GM18873 (cell line): ENCODE results near the gene TMEM107.
A peak's percentile ranks its signal among the peaks of the same experiment; 100 is the strongest.
"Not testable (repeated sequence)": the region's sequence is repeated elsewhere in the genome, so short reads cannot be mapped to it uniquely, and the experiment has no call there.

Experiments used
- ATAC-seq: cut with Tn5 transposase; IDR thresholded peaks from one replicate; pipeline ENCODE4 v1.9.1; 2021; ENCODE audit warnings: mild to moderate bottlenecking, moderate library complexity, moderate number of reproducible peaks; ENCODE audit not compliant: unreplicated experiment, low FRiP score

TMEM107 gene

GRCh38 chr17:8189711-8190477, 13.7 kb upstream of the TMEM107 start, which contains the start of gene BORCS6:
Gene BORCS6, minus strand, starts transcription at chr17:8190180. Its CDS starts 40 bp downstream, at chr17:8190140.
- peak; percentile 55 for ATAC-seq

DNA sequence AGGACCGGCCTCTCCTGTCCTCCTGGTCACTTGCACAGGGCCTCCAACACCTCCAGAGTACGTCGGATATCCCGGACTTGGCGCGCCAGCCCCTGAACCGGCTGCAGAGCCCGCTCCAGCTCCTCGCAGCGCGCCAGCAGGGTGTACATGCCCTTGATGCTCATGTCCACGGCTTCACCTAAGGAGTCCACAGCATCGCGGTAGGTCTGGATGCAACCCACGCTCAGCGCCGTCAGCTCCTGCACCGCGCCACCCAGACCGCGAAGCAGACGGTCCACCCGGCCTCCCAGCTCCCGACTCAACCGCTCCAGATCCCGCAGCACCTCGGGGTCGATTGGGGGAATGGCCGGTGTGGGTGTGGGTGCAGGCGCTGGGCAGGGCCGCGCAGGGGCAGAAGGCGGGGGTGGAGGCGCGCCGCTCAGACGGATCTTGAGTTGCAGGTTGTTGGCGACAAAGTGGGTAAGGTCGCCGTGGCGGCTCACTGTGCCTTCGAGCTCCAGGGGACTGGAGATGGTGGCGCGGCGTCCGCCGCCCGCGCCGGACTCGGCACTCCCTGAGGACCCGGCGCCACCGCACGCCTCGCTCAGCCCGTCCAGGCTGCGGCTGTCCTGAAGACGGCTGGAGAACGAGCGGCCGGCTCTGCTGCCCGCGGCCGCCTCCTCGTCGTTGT, 13.0 kb upstream of the TMEM107 start:
- ATAC-seq: no peak

DNA sequence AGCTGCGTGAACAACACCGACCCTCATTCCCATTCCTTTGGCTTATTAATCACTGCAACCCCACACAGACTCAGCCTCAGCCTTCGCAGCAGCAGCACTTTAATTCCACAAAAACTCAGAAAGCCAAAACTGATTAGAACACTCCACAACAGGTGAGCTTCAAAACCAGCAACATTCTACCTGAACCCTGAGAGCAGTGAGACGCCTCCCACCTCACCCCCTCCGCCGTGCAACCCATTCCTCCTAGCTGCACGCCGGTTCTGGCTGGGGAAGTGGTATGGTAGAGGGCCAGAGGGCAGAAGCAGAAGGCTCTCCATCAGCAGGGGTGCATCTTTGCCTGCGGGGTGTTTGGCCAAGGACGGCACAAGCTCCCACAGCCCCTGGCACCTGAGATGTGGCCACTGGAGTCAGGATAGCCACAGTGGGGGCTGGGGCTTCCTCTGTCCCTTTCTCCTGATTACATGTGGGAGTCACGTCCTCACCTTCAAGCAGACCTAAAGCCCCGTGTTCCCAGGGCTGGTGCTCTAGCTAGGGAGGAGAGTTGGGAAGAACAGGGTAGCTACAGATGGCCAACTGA, 12.2 kb upstream of the TMEM107 start:
- no peak for ATAC-seq

- peak; percentile 25 for ATAC-seq
Observed at GRCh38 chr17:8187517-8188262, 11.5 kb upstream of the TMEM107 start.

GRCh38 chr17:8186787-8187516, 10.8 kb upstream of the TMEM107 start:
- ATAC-seq: peak; percentile 10

DNA sequence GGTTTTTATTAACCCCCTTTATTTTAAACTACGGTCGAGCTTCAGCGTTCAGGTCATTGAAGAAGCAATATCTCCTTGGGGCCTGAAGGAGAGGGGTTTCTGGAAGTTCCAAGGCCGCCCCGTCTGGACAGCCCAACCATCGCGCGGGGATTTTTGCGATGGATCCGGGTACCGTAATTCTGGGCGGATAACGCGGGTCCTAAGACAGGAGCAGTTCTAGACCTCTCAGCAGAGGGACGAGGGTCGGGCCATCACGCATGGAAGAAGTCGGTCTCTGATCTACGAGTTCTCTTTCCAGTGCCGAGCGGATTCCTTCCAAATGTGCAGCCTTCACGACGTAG, 10.2 kb upstream of the TMEM107 start:
- ATAC-seq: no peak

DNA sequence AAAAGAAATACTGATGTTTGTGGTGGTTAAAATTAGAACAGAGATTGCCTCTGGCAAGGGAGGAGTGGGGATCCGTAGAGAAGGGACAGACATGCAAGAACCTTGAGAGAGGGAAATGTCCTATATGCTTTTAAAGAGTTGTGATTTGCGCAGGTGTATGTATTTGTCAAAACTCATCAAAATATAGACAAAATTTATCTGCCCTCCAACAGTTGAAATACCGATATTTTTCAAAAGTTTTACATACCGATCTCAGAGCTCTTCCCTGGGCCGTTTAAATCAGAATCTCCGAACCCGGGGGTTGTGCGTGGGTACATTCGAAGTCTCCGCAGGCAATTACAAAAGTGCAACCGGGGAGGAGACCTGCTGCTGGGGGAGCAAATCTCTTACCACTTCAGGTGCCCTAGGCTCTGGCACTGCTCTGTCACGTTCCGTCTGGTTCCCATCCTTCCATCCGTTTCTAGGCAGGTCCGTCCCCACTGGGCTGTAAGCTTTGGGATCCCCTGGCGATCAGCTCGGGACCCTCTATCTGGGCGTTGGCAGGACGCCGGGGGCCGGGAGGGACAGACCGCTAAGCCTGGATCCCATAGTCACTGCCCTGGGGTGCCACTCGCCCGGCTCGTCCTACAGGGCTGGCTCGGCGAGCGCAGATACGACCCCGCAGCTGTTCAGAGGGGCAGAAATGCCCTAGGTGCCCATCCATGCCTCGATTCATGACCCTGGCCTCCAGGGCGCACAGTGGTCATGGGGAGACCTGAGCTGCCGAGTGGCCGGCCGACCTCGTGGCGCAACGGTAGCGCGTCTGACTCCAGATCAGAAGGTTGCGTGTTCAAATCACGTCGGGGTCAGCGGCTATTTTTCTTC, 9.6 kb upstream of the TMEM107 start:
- ATAC-seq: no peak

DNA sequence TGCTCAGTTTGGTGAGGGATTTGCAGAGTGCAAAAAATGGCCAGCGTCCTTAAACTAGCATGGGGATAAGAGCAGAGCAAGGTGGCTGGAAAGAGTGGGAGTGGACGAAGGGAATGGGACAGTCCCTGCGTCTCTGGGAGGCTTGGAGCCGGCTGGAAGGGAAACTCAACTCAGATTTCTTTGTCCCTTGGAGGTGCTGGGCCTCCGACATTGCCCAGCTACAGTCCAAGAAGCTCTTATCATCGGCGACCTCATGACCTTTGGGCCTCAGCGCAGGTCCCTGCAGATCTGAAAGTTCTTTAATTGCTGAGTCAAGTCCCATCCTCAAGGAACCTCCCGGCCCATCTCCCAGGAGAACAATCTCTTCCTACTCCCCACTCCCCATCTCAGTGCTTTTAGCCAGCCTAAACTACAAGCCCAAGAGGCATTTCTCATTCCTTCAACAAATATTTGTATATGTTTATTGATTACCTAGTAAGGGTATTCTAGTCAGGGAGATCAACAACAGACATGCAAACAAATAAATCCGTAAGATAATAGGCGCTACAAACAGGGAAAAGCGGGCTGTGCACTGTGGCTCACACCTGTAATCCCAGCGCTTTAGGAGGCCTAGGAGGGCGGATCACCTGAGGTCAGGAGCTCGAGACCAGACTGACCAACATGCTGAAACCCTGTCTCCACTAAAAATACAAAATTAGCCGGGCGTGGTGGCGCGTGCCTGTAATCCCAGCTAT, 985 bp upstream of the TMEM107 start:
- no peak for ATAC-seq

DNA sequence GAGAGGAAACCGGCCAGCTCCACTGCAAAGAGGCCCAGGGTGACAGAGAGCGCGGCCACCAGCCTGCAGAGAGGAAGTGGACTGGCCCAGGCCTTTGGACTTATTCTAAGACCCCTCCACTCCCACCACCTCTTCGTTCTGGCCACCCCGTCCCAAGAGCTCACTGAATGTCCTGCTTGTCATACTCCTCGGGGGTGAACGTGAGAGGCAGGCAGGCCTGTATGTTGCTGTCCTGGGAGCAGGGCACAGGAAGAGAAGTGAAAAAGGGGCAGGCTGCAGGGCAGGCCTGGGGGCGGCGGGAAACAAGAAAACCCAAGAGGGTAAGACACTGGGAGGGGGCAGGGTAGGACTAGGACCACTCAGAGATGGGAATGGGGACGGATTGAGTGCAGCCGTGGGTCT, 384 bp downstream of the TMEM107 start:
- no peak for ATAC-seq

DNA sequence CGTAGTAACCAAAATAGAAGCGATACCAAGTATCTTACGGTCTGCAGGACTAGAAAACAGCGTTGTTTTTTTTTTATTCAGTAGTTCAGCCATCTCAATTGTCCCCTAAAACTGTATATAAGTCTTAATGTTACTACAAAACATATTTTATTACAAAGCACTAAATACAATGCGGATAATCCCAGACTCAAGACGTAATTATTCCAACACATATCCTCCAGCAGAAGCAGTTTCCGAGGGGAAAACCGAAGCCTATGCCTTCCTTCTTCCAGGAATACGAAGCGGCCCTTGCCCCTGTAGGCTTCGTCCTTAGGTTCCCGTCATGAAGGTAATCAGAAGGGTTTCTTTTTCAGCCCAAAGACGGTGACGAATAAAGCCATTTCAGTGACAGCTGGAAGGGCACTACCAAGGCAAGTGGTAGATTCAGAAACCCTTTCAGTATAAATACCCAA, 2.3 kb downstream of the TMEM107 start:
- no peak for ATAC-seq

DNA sequence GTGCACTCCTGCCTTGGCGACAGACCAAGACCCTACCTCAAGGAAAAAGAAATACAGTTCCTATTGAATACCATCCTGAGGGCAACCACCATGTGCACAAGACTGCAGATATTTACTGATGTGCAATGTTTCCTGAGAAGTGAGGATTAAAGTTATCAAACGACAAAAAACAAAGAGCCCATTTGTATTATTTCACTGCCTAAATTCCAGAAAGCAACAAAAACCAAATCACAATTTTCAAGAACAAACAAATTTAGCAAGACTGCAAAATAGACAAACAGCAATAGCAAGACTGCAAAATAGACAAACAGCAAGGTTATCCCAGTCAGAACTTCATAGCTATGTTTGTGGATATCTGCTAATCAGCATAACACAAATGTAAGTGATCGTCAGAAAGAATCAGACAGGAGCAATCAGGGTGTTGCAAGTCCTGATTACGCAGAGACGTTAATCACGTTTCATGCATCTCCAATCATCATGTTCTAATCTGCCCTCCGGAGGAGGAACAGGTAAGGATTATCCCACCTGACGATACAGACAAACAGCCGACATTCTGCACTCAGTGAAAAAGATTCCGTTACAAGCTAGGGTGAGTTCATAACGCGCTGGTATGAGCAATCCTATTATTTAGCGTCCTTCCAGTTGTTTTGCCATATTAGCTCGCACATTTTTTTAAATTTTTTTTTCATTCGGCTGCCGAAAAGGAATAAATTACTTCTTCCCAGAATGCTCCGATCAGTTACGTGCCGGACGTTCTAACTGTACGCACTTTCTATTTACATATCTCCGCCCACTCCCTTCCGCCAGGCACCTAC, 2.9 kb downstream of the TMEM107 start:
- ATAC-seq: peak; percentile 60

DNA sequence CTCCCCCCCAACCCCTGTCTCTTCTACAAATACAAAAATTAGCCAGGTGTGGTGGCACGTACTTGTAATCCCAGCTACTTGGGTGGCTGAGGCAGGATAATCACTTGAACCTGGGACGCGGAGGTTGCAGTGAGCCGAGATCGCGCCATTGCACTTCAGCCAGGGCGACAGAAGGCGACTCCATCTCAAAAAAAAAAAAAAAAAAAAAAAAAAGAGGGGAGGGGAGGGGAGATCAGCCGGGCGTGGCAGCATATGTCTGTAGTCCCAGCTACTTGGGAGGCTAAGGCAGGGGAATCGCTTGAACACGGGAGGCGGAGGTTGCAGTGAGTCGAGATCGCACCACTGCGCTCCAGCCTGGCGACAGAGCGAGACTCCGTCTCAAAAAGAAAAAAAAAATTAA, 6.0 kb downstream of the TMEM107 start:
- ATAC-seq: not testable (repeated sequence)

DNA sequence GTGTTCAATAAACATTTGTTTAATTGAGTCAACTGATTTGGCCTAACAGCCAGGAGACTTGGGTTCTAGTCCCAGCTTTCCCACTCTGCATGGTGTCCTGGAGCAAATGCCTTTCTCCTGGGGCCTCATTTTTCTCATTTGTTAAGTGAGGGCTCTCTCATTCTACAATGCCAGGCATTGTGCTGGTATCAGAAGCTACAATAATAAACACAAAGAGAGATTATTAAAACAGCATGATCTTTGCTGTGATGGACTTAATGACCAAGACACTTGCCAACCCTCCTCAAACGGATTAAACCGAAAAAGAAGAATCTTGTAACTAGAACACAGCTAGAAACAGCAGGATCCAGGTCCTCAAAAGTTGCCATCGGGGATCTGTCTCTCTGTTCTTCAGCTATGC, 8.7 kb downstream of the TMEM107 start:
- ATAC-seq: no peak

GRCh38 chr17:8166731-8167130, 9.4 kb downstream of the TMEM107 start:
- ATAC-seq: no peak

DNA sequence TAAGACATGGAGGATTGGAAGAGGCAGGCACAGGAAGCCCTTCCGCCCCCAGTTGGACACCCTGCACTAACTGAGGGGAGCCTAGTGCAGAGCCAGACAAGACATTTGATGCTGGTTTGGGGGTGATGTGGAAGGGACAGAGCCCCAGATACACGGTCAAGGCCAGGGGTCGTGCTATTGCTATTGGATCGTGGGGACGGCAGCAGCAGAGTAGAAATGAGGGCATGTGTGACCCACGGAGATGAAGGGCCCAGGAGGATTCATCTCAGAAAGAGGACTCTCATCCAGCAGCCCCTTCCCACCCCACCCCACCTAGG, 11.4 kb downstream of the TMEM107 start:
- ATAC-seq: no peak

DNA sequence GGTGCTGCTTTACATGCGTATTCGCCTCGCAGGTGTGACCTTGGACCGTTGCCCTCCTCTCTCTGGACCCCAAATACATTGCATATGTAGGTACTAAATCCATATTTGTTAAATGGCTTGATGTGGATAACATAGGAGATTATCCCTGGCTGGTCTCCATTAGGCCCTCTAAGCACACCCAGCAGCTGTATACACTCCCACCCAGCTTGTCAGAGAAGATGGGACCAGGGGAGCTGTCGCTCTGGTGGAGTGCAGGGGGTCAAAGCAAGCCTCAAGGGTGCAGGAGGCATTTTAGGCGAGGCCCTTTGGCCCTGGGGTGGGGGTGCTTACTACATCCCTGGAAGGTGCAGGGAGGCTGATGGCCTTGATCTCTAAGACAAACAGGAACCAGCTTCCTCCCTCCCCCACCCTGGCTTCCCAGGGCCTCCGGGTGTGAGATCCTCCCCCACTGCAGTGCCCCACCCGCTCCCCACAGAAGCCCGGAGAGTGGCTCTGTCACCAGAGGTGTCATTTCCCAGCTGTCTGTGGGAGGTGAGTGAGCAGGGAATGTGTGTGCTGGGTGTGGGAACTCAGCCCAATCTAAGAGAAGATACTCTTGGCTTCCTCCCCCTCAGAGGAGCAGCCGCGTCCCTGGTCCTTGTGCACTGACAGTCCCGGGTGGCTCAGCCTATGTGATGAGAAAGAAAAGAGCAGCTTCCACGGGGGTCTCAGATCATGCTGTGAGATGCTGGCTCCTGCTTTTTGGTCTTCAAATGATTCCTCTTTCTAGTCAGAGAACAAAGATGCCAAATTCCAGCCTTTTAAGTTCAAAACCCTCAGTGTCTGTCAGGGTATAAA, 12.0 kb downstream of the TMEM107 start:
- ATAC-seq: no peak
